ENCODE results near the gene IRX1.

GRCh38 chr5:3596857-3597166 is 1.2 kb downstream of the IRX1 start:
- TF ChIP-seq TAF1 (IDR thresholded peaks at IDR 0.05; ENCODE audit: borderline replicate concordance, insufficient read depth, low read length) (no peak), POLR2AphosphoS5 (IDR thresholded peaks at IDR 0.05; ENCODE audit: low read depth, low read length) (no peak), SIN3A (IDR thresholded peaks at IDR 0.05; ENCODE audit: borderline replicate concordance, insufficient read depth, low read length) (no peak), REST (IDR thresholded peaks at IDR 0.05; ENCODE audit: insufficient read depth in 1 of 2, low read depth in 2 of 2, low read length in 2 of 2) (no peak), FOXP2 (optimal IDR thresholded peaks at IDR 0.05; ENCODE audit: borderline replicate concordance, extremely low read depth, extremely low read length, insufficient read depth) (no peak)

All from PFSK-1 (cell line).